H9 (cell line): ENCODE measurements around the gene SSTR1. TPM values are rescaled to one million over a fixed set of nuclear protein-coding genes. Genes with fewer than 3 reads are reported as not detected.

Experiments
- DNase-seq: peaks from one replicate; pipeline ENCODE4 v3.0.0-alpha.2; 2017
- H2AFZ ChIP-seq: one replicate; pipeline ENCODE4 v1.6.1; 2013; ENCODE audit warnings: mild to moderate bottlenecking, low read length, control low read depth, moderate library complexity
- H2AK5ac ChIP-seq: 2 replicates; pipeline ENCODE4 v1.6.1; 2013; ENCODE audit warnings: low read length, control low read depth, mixed read lengths; ENCODE audit not compliant: insufficient read length
- H2BK120ac ChIP-seq: one replicate; pipeline ENCODE4 v1.6.1; 2013; ENCODE audit warnings: low read depth, mild to moderate bottlenecking, low read length, control low read depth, inconsistent platforms; ENCODE audit not compliant: poor library complexity, severe bottlenecking
- H2BK12ac ChIP-seq: 2 replicates; pipeline ENCODE4 v1.6.1; 2013; ENCODE audit warnings: low read length, control low read depth, mixed read lengths, low read depth; ENCODE audit not compliant: insufficient read length
- H2BK15ac ChIP-seq: 2 replicates; pipeline ENCODE4 v1.6.1; 2013; ENCODE audit warnings: low read depth, low read length, control low read depth
- H2BK20ac ChIP-seq: one replicate; pipeline ENCODE4 v1.6.1; 2013; ENCODE audit warnings: low read depth, mild to moderate bottlenecking, low read length, control low read depth, inconsistent platforms; ENCODE audit not compliant: poor library complexity, severe bottlenecking
- H2BK5ac ChIP-seq: 2 replicates; pipeline ENCODE4 v1.6.1; 2013; ENCODE audit warnings: low read length, control low read depth, mixed read lengths; ENCODE audit not compliant: insufficient read length
- H3K14ac ChIP-seq: 2 replicates; pipeline ENCODE4 v1.6.1; 2013; ENCODE audit warnings: low read length, control low read depth; ENCODE audit not compliant: insufficient read depth
- H3K18ac ChIP-seq: 2 replicates; pipeline ENCODE4 v1.6.1; 2013; ENCODE audit warnings: low read depth, mild to moderate bottlenecking, mixed read lengths, low read length, control low read depth; ENCODE audit not compliant: insufficient read length
- H3K23ac ChIP-seq: 2 replicates; pipeline ENCODE4 v1.6.1; 2013; ENCODE audit warnings: low read length, control low read depth, mixed read lengths, low read depth; ENCODE audit not compliant: insufficient read length
- H3K23me2 ChIP-seq: 2 replicates; pipeline ENCODE4 v1.6.1; 2013; ENCODE audit warnings: low read depth, mild to moderate bottlenecking, mixed read lengths, low read length, control low read depth; ENCODE audit not compliant: insufficient read length, poor library complexity, severe bottlenecking
- H3K27ac ChIP-seq: 2 replicates; pipeline ENCODE4 v1.5.1; 2013; ENCODE audit warnings: low read length, control low read depth, mixed read lengths, low read depth; ENCODE audit not compliant: insufficient read length
- H3K27me3 ChIP-seq: 2 replicates; pipeline ENCODE4 v1.6.1; 2013; ENCODE audit warnings: low read length, control low read depth, inconsistent platforms; ENCODE audit not compliant: insufficient read depth
- H3K4ac ChIP-seq: 2 replicates; pipeline ENCODE4 v1.6.1; 2013; ENCODE audit warnings: low read depth, mild to moderate bottlenecking, control low read depth, inconsistent platforms, low read length, moderate library complexity
- H3K4me1 ChIP-seq: 2 replicates; pipeline ENCODE4 v1.6.1; 2013; ENCODE audit warnings: low read length, control low read depth, inconsistent platforms; ENCODE audit not compliant: insufficient read depth
- H3K4me2 ChIP-seq: 2 replicates; pipeline ENCODE4 v1.6.1; 2013; ENCODE audit warnings: low read length, control low read depth, mixed read lengths; ENCODE audit not compliant: insufficient read length, insufficient read depth
- H3K56ac ChIP-seq: 2 replicates; pipeline ENCODE4 v1.6.1; 2013; ENCODE audit warnings: low read depth, mild to moderate bottlenecking, mixed read lengths, low read length, control low read depth; ENCODE audit not compliant: insufficient read length
- H3K79me1 ChIP-seq: 2 replicates; pipeline ENCODE4 v1.6.1; 2013; ENCODE audit warnings: low read depth, mild to moderate bottlenecking, moderate library complexity, low read length, control low read depth, inconsistent platforms; ENCODE audit not compliant: insufficient read depth, poor library complexity, severe bottlenecking
- H3K79me2 ChIP-seq: 2 replicates; pipeline ENCODE4 v1.6.1; 2013; ENCODE audit warnings: low read length, control low read depth, inconsistent platforms; ENCODE audit not compliant: insufficient read depth
- H3K9ac ChIP-seq: 2 replicates; pipeline ENCODE4 v1.6.1; 2013; ENCODE audit warnings: low read length, control low read depth, mixed read lengths; ENCODE audit not compliant: insufficient read length; ENCODE audit errors: extremely low read depth
- H3K9me3 ChIP-seq: one replicate; pipeline ENCODE4 v1.6.1; 2013; ENCODE audit warnings: low read depth, low read length, inconsistent platforms; ENCODE audit not compliant: control insufficient read depth
- H3T11ph ChIP-seq: one replicate; pipeline ENCODE4 v1.6.1; 2013; ENCODE audit warnings: mild to moderate bottlenecking, low read length, control low read depth, inconsistent platforms
- H4K20me1 ChIP-seq: one replicate; pipeline ENCODE4 v1.6.1; 2013; ENCODE audit not compliant: control insufficient read depth, insufficient read length, insufficient read depth
- H4K5ac ChIP-seq: 2 replicates; pipeline ENCODE4 v1.6.1; 2013; ENCODE audit warnings: low read depth, mild to moderate bottlenecking, mixed read lengths, low read length, control low read depth; ENCODE audit not compliant: insufficient read length
- H4K8ac ChIP-seq: replicated peaks from 2 replicates; pipeline ENCODE4 v1.6.1; 2013; ENCODE audit warnings: low read length, control low read depth, mixed read lengths, low read depth; ENCODE audit not compliant: insufficient read length
- H4K91ac ChIP-seq: 2 replicates; pipeline ENCODE4 v1.6.1; 2013; ENCODE audit warnings: low read depth, mild to moderate bottlenecking, moderate library complexity, mixed read lengths, low read length, control low read depth; ENCODE audit not compliant: insufficient read length
- H3K27ac Mint-ChIP-seq, 3 experiments: 2 replicates in 2 of 3; 3 replicates in 1 of 3; pipeline ENCODE4 v1.8.0; 2020 to 2021; ENCODE audit warnings: mixed read lengths in 3 of 3, mild to moderate bottlenecking in 1 of 3, moderate library complexity in 1 of 3
- H3K27me3 Mint-ChIP-seq: 2 replicates; pipeline ENCODE4 v1.8.0; 2021; ENCODE audit warnings: low read depth, mild to moderate bottlenecking, moderate library complexity, mixed read lengths
- H3K36me3 Mint-ChIP-seq, 3 experiments: 2 replicates in 2 of 3; 3 replicates in 1 of 3; pipeline ENCODE4 v1.8.0; 2020 to 2021; ENCODE audit warnings: low read depth in 3 of 3, mixed read lengths in 3 of 3; ENCODE audit not compliant: insufficient read depth in 1 of 3
- H3K4me1 Mint-ChIP-seq, 2 experiments: 2 replicates each; pipeline ENCODE4 v1.8.0; 2020; ENCODE audit warnings: mixed read lengths in 2 of 2
- H3K4me3 Mint-ChIP-seq, 2 experiments: 2 replicates in 1 of 2; 3 replicates in 1 of 2; pipeline ENCODE4 v1.8.0; 2020 to 2021; ENCODE audit warnings: mild to moderate bottlenecking in 2 of 2, mixed read lengths in 2 of 2, moderate library complexity in 1 of 2
- H3K9me3 Mint-ChIP-seq, 2 experiments: 2 replicates in 1 of 2; 3 replicates in 1 of 2; pipeline ENCODE4 v1.8.0; 2020; ENCODE audit warnings: mild to moderate bottlenecking in 2 of 2, mixed read lengths in 2 of 2, moderate library complexity in 1 of 2
- WGBS: extraction: QIAGEN DNeasy Blood & Tissue Kit; methylation state at CpG from one replicate; pipeline ENCODE4 v1.1.7; 2013; ENCODE audit warnings: missing lambda C conversion rate, low lambda C conversion rate, mixed read lengths; ENCODE audit not compliant: insufficient read length; ENCODE audit errors: extremely low coverage; 5-methylcytosine and 5-hydroxymethylcytosine counted together
- total RNA-seq: library from RNA; stranded (reverse); gene quantifications from 2 replicates; pipeline ENCODE4 v1.2.1, GENCODE V29; 2021
- TF ChIP-seq, protein P1 (sequence below): fragments of 200-600 bp; sonication (generic); conservative IDR thresholded peaks from 3 replicates; pipeline ENCODE4 v1.8.0; 2021; ENCODE audit warnings: antibody characterized with exemption, mild to moderate bottlenecking

Gene SSTR1
- total RNA-seq, 1 experiment from 2014 or later = 0.98 TPM

DNA sequence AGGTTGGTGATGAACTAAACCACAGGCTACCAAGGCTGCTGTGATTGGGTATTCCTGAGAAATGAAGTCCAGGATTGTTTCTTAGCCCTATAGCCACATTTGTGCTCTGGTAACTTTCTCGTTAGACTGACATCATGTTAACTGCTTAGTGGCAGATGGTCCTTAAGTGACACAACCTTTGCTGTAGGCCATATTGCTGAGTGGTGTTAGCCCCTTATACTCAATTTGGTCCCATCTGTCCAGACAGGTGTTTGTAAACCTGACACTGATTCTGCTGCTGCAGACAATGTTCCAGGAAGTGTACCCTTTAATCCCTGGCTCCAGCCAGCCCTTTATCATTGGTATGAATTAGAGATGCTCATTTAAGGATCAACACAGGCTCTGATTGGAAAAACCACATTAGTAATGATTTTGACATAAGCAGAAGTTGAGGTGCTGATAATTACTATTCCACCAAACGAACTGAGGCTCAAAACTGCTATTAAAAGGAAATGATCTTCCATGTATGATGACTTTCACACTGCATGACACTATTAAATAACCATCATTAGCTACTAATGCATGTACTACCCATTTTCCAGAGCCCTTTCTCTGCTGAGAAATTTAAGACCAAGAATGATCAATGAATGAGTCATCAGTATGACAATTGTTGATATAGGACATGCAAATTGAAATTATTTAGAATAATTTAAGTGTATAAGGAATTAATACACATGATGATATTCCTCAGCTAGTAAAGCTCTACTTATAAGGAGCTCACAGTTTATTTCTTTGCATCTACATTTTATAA is 3.6 kb upstream of the SSTR1 start:
- H3K79me2 ChIP-seq = no peaks in the 10 kb centered on the region
- no peak overlapping the region for H3K27ac ChIP-seq
- no peak overlapping the region for H2BK15ac ChIP-seq
- no peak overlapping the region for H2BK12ac ChIP-seq
- Mint-ChIP-seq H3K27me3 (peaks cover 39% of the 10 kb centered on the region), H3K4me1 (peaks cover 39 to 48% of the 10 kb centered on the region in 2 experiments), H3K36me3 (peaks cover 10 to 17% (median 17%) of the 10 kb centered on the region in 3 experiments; a peak in 6 of 7 replicates), H3K4me3 (no peak overlapping the region), H3K27ac (no peak overlapping the region), H3K9me3 (peaks cover 3 to 5% of the 10 kb centered on the region in 2 experiments)
- no peak overlapping the region for H3K18ac ChIP-seq
- no peak overlapping the region for H4K8ac ChIP-seq
- no peak overlapping the region for H2AFZ ChIP-seq
- no peak overlapping the region for H2BK120ac ChIP-seq
- no peak overlapping the region for H3K23ac ChIP-seq
- H2AK5ac ChIP-seq = no peak overlapping the region
- no peaks in the 10 kb centered on the region for H3K9me3 ChIP-seq
- no peak overlapping the region for H3K4me2 ChIP-seq
- no peaks in the 10 kb centered on the region for H4K20me1 ChIP-seq
- DNase-seq = no peak
- no peaks in the 10 kb centered on the region for H3K4me1 ChIP-seq
- H2BK20ac ChIP-seq = no peak overlapping the region
- no peak overlapping the region for H3K14ac ChIP-seq
- no peak overlapping the region for H3K56ac ChIP-seq
- no peak overlapping the region for H3K4ac ChIP-seq
- H3K79me1 ChIP-seq = no peaks in the 10 kb centered on the region
- no peak overlapping the region for H3T11ph ChIP-seq
- no peak overlapping the region for H4K91ac ChIP-seq
- H3K27me3 ChIP-seq = peaks cover 22% of the 10 kb centered on the region
- H3K23me2 ChIP-seq = peaks cover 6% of the 10 kb centered on the region
- no peak overlapping the region for H2BK5ac ChIP-seq
- no peak overlapping the region for H4K5ac ChIP-seq
- no CpG with 5 or more reads among the region's 2 CpGs for WGBS
- no peak overlapping the region for H3K9ac ChIP-seq
- TF ChIP-seq, protein P1, sequence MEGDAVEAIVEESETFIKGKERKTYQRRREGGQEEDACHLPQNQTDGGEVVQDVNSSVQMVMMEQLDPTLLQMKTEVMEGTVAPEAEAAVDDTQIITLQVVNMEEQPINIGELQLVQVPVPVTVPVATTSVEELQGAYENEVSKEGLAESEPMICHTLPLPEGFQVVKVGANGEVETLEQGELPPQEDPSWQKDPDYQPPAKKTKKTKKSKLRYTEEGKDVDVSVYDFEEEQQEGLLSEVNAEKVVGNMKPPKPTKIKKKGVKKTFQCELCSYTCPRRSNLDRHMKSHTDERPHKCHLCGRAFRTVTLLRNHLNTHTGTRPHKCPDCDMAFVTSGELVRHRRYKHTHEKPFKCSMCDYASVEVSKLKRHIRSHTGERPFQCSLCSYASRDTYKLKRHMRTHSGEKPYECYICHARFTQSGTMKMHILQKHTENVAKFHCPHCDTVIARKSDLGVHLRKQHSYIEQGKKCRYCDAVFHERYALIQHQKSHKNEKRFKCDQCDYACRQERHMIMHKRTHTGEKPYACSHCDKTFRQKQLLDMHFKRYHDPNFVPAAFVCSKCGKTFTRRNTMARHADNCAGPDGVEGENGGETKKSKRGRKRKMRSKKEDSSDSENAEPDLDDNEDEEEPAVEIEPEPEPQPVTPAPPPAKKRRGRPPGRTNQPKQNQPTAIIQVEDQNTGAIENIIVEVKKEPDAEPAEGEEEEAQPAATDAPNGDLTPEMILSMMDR = no peak
